Neural cell (in vitro differentiated cells): ENCODE results near the gene TTC9B. TPM values are rescaled to one million over a fixed set of nuclear protein-coding genes. Genes with fewer than 3 reads are reported as not detected.

Experiments used
- H2AFZ ChIP-seq: fragments of 200-600, 300-800 bp; sonication (generic), shearing (Covaris generic); 2 replicates; pipeline ENCODE4 v1.6.0; 2014; ENCODE audit warnings: low read depth, mild to moderate bottlenecking, antibody characterized with exemption, low read length, moderate library complexity
- H3F3A ChIP-seq: fragments of 200-600 bp; shearing (Covaris generic); 2 replicates; pipeline ENCODE4 v1.6.1; 2016; ENCODE audit warnings: mild to moderate bottlenecking, moderate library complexity, mixed read lengths, antibody characterized with exemption, low read length; ENCODE audit not compliant: insufficient read depth, poor library complexity, severe bottlenecking
- H3K27ac ChIP-seq: fragments of 200-600, 300-800 bp; sonication (generic), shearing (Covaris generic); 2 replicates; pipeline ENCODE4 v1.5.1; 2014; ENCODE audit warnings: mild to moderate bottlenecking, low read length, moderate library complexity
- H3K27me3 ChIP-seq: fragments of 300-800, 200-600 bp; sonication (generic), shearing (Covaris generic); 2 replicates; pipeline ENCODE4 v1.6.0; 2014; ENCODE audit warnings: mild to moderate bottlenecking, low read depth, low read length, moderate library complexity; ENCODE audit not compliant: insufficient read depth
- H3K36me3 ChIP-seq: fragments of 300-800, 200-600 bp; sonication (generic), shearing (Covaris generic); 2 replicates; pipeline ENCODE4 v1.5.1; 2014; ENCODE audit warnings: mild to moderate bottlenecking, antibody characterized with exemption, low read length, moderate library complexity; ENCODE audit not compliant: insufficient read depth
- H3K4me2 ChIP-seq: fragments of 300-800, 200-600 bp; sonication (generic), shearing (Covaris generic); 2 replicates; pipeline ENCODE4 v1.6.0; 2014; ENCODE audit warnings: mild to moderate bottlenecking, low read length
- H3K4me3 ChIP-seq: fragments of 300-800, 200-600 bp; sonication (generic), shearing (Covaris generic); 2 replicates; pipeline ENCODE4 v1.5.1; 2014; ENCODE audit warnings: mild to moderate bottlenecking, low read length, moderate library complexity
- H3K79me2 ChIP-seq: fragments of 200-600 bp; shearing (Covaris generic); replicated peaks from 2 replicates; pipeline ENCODE4 v1.6.0; 2014; ENCODE audit warnings: mild to moderate bottlenecking, low read length, moderate library complexity; ENCODE audit not compliant: insufficient read depth
- H3K9ac ChIP-seq: fragments of 300-800, 200-600 bp; sonication (generic), shearing (Covaris generic); 2 replicates; pipeline ENCODE4 v1.6.1; 2016; ENCODE audit warnings: mild to moderate bottlenecking, low read length, mixed read lengths
- H3K9me2 ChIP-seq: fragments of 200-600 bp; shearing (Covaris generic); 2 replicates; pipeline ENCODE4 v1.6.1; 2016; ENCODE audit warnings: mild to moderate bottlenecking, low read length, mixed read lengths; ENCODE audit not compliant: insufficient read depth
- H3K9me3 ChIP-seq: fragments of 200-600, 300-800 bp; sonication (generic), shearing (Covaris generic); 2 replicates; pipeline ENCODE4 v1.6.1; 2016; ENCODE audit warnings: mild to moderate bottlenecking, mixed run types, low read length, moderate library complexity, mixed read lengths
- H4K20me1 ChIP-seq: fragments of 200-600 bp; shearing (Covaris generic); 2 replicates; pipeline ENCODE4 v1.6.1; 2016; ENCODE audit warnings: mild to moderate bottlenecking, mixed run types; ENCODE audit not compliant: insufficient read depth
- EP300 ChIP-seq: fragments of 450-650 bp; conservative IDR thresholded peaks from 2 replicates; pipeline ENCODE4 v1.6.1; 2014; ENCODE audit warnings: antibody characterized with exemption, mild to moderate bottlenecking, moderate library complexity; ENCODE audit not compliant: poor library complexity, severe bottlenecking
- EZH2 ChIP-seq: fragments of 200-600, 300-800 bp; shearing (Covaris generic), sonication (generic); IDR thresholded peaks from 2 replicates; pipeline ENCODE4 v1.6.1; 2014; ENCODE audit warnings: antibody characterized with exemption, low read length, borderline replicate concordance, mild to moderate bottlenecking; ENCODE audit not compliant: insufficient read depth, poor library complexity, severe bottlenecking
- MXI1 ChIP-seq: fragments of 450-650 bp; conservative IDR thresholded peaks from 2 replicates; pipeline ENCODE4 v1.6.1; 2014; ENCODE audit warnings: antibody characterized with exemption, mild to moderate bottlenecking; ENCODE audit not compliant: poor library complexity, severe bottlenecking
- POLR2AphosphoS5 ChIP-seq: IDR thresholded peaks from 2 replicates; pipeline ENCODE4 v1.6.1; 2012
- RAD21 ChIP-seq: fragments of 450-650 bp; conservative IDR thresholded peaks from 2 replicates; pipeline ENCODE4 v1.6.1; 2014; ENCODE audit warnings: antibody characterized with exemption, mild to moderate bottlenecking, moderate library complexity
- SMC3 ChIP-seq: fragments of 450-650 bp; conservative IDR thresholded peaks from 2 replicates; pipeline ENCODE4 v1.6.1; 2014; ENCODE audit warnings: antibody characterized with exemption, mild to moderate bottlenecking, moderate library complexity; ENCODE audit not compliant: poor library complexity
- TAF1 ChIP-seq: IDR thresholded peaks from 2 replicates; pipeline ENCODE4 v1.6.1; 2012; ENCODE audit warnings: low read depth
- polyA plus RNA-seq: library from polyadenylated mRNA; depleted of rRNA; stranded (reverse); fragments of >200 nt; gene quantifications from 2 replicates; pipeline ENCODE4 v1.2.3, GENCODE V29; 2014
- TF ChIP-seq, protein P1 (sequence below): IDR thresholded peaks from 2 replicates; pipeline ENCODE4 v1.6.1; 2012; ENCODE audit warnings: borderline replicate concordance
- TF ChIP-seq, protein P2 (sequence below): fragments of 450-650 bp; IDR thresholded peaks from 2 replicates; pipeline ENCODE4 v1.5.1; 2014; ENCODE audit warnings: antibody characterized with exemption, mild to moderate bottlenecking, moderate library complexity; ENCODE audit not compliant: poor library complexity, severe bottlenecking

Gene TTC9B
- polyA plus RNA-seq, 1 donor from 2014 or later: 111 TPM

DNA sequence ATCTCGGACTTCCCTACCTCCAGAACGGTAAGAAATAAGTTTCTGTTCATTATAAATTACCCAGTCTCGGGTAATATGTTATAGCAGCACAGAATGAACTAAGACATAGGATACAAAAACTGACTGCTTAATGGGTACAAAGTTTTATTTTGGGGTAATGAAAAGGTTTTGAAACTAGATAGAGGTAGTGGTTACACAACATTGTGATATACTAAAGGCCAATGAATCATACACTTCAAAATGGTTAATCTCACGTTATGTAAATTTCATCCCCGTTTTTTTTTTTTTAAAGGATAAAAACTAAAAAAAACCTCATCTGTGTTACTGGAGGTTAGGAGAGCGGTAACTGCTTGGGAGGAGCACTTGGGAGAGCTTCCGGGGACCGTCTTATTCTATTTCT, 43.4 kb upstream of the TTC9B start:
- Histone ChIP-seq H3K9ac (no peak overlapping the region), H3K4me3 (no peak overlapping the region), H3K27ac (no peak overlapping the region), H4K20me1 (no peaks in the 10 kb centered on the region), H3K4me2 (no peak overlapping the region), H3F3A (no peaks in the 10 kb centered on the region), H3K36me3 (no peaks in the 10 kb centered on the region), H3K79me2 (no peaks in the 10 kb centered on the region), H3K9me2 (no peaks in the 10 kb centered on the region), H3K9me3 (no peaks in the 10 kb centered on the region), H3K27me3 (no peaks in the 10 kb centered on the region), H2AFZ (no peak overlapping the region)
- no peak for TF ChIP-seq TAF1
- TF ChIP-seq, protein P1, sequence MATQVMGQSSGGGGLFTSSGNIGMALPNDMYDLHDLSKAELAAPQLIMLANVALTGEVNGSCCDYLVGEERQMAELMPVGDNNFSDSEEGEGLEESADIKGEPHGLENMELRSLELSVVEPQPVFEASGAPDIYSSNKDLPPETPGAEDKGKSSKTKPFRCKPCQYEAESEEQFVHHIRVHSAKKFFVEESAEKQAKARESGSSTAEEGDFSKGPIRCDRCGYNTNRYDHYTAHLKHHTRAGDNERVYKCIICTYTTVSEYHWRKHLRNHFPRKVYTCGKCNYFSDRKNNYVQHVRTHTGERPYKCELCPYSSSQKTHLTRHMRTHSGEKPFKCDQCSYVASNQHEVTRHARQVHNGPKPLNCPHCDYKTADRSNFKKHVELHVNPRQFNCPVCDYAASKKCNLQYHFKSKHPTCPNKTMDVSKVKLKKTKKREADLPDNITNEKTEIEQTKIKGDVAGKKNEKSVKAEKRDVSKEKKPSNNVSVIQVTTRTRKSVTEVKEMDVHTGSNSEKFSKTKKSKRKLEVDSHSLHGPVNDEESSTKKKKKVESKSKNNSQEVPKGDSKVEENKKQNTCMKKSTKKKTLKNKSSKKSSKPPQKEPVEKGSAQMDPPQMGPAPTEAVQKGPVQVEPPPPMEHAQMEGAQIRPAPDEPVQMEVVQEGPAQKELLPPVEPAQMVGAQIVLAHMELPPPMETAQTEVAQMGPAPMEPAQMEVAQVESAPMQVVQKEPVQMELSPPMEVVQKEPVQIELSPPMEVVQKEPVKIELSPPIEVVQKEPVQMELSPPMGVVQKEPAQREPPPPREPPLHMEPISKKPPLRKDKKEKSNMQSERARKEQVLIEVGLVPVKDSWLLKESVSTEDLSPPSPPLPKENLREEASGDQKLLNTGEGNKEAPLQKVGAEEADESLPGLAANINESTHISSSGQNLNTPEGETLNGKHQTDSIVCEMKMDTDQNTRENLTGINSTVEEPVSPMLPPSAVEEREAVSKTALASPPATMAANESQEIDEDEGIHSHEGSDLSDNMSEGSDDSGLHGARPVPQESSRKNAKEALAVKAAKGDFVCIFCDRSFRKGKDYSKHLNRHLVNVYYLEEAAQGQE: no peak
- TF ChIP-seq MXI1: no peak
- no peak for TF ChIP-seq EZH2
- TF ChIP-seq SMC3: no peak
- TF ChIP-seq EP300: no peak
- TF ChIP-seq, protein P2, sequence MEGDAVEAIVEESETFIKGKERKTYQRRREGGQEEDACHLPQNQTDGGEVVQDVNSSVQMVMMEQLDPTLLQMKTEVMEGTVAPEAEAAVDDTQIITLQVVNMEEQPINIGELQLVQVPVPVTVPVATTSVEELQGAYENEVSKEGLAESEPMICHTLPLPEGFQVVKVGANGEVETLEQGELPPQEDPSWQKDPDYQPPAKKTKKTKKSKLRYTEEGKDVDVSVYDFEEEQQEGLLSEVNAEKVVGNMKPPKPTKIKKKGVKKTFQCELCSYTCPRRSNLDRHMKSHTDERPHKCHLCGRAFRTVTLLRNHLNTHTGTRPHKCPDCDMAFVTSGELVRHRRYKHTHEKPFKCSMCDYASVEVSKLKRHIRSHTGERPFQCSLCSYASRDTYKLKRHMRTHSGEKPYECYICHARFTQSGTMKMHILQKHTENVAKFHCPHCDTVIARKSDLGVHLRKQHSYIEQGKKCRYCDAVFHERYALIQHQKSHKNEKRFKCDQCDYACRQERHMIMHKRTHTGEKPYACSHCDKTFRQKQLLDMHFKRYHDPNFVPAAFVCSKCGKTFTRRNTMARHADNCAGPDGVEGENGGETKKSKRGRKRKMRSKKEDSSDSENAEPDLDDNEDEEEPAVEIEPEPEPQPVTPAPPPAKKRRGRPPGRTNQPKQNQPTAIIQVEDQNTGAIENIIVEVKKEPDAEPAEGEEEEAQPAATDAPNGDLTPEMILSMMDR: no peak
- TF ChIP-seq RAD21: no peak
- TF ChIP-seq POLR2AphosphoS5: no peak

DNA sequence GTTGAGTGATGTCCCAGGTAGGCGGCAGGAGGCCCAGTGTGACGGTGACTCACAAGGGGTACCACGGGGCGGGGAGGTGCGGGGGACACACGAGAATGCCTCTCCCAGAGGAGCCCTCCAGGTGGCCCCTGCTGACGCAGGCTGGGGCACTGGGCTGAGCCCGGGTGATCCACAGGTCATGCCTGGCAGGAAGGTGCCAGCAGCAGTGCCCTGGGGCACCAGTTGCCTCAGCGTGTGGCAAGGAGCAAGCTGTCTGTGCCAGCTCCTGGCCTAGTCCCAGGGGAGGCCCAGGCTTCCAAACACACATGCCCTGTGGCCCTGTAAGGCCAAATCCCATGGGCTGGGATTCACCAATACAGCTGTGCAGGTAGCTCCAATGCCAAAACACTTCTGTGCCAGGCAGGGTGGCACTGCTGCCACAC, 38.9 kb upstream of the TTC9B start:
- Histone ChIP-seq H3K9ac (no peak overlapping the region), H3F3A (no peaks in the 10 kb centered on the region), H3K27ac (no peak overlapping the region), H3K79me2 (no peaks in the 10 kb centered on the region), H2AFZ (no peak overlapping the region), H3K27me3 (no peaks in the 10 kb centered on the region), H4K20me1 (no peaks in the 10 kb centered on the region), H3K9me3 (no peaks in the 10 kb centered on the region), H3K36me3 (no peaks in the 10 kb centered on the region), H3K4me2 (no peak overlapping the region), H3K4me3 (no peak overlapping the region), H3K9me2 (no peaks in the 10 kb centered on the region)
- TF ChIP-seq RAD21 (no peak), EZH2 (no peak), TAF1 (no peak), POLR2AphosphoS5 (no peak), EP300 (no peak), SMC3 (no peak), MXI1 (no peak)
- TF ChIP-seq, protein P1: no peak
- TF ChIP-seq, protein P2: no peak
